GM21423 (cell line): ENCODE data around the gene WTIP.
"Not testable (repeated sequence)": the region's sequence is repeated elsewhere in the genome, so short reads cannot be mapped to it uniquely, and the experiment has no call there.

Experiments used
- ATAC-seq: cut with Tn5 transposase; IDR thresholded peaks from one replicate; pipeline ENCODE4 v1.9.1; 2021; ENCODE audit warnings: mild to moderate bottlenecking, moderate library complexity; ENCODE audit not compliant: unreplicated experiment

The WTIP gene

GRCh38 chr19:34480971-34481841 is at the start of gene WTIP:
TSS of gene WTIP (plus strand) at chr19:34481758. CDS start at chr19:34481975, 217 bp downstream.
- ATAC-seq = no peak

- no peak for ATAC-seq
Measured at GRCh38 chr19:34432797-34433196, 48.8 kb upstream of the WTIP start.

GRCh38 chr19:34436716-34437115 is 44.8 kb upstream of the WTIP start:
- ATAC-seq = no peak

- no peak for ATAC-seq
Measured at GRCh38 chr19:34448191-34448590, 33.4 kb upstream of the WTIP start.

GRCh38 chr19:34452723-34453122 is 28.8 kb upstream of the WTIP start:
- ATAC-seq = no peak

GRCh38 chr19:34454091-34454490 is 27.5 kb upstream of the WTIP start:
- ATAC-seq = no peak

- ATAC-seq = no peak
Measured at GRCh38 chr19:34454685-34455084, 26.9 kb upstream of the WTIP start.

GRCh38 chr19:34455783-34456480 is 25.6 kb upstream of the WTIP start:
- not testable (repeated sequence) for ATAC-seq

- ATAC-seq = no peak
Measured at GRCh38 chr19:34457446-34457845, 24.1 kb upstream of the WTIP start.

GRCh38 chr19:34458677-34459076 is 22.9 kb upstream of the WTIP start:
- no peak for ATAC-seq

- ATAC-seq = no peak
Measured at GRCh38 chr19:34459614-34460013, 21.9 kb upstream of the WTIP start.

- no peak for ATAC-seq
Measured at GRCh38 chr19:34461375-34462100, 20.0 kb upstream of the WTIP start.

- ATAC-seq = not testable (repeated sequence)
Measured at GRCh38 chr19:34464785-34465184, 16.8 kb upstream of the WTIP start.

- ATAC-seq = no peak
Measured at GRCh38 chr19:34468409-34468808, 13.1 kb upstream of the WTIP start.

GRCh38 chr19:34469026-34469425 is 12.5 kb upstream of the WTIP start:
- ATAC-seq = not testable (repeated sequence)

- no peak for ATAC-seq
Measured at GRCh38 chr19:34471906-34472700, 9.5 kb upstream of the WTIP start.

GRCh38 chr19:34474233-34474989 is 7.1 kb upstream of the WTIP start:
- no peak for ATAC-seq

GRCh38 chr19:34475026-34475974 is 6.3 kb upstream of the WTIP start:
- no peak for ATAC-seq
